HEK293 (cell line): ENCODE measurements around the gene CHORDC1.

Experiments
- ZNF350 ChIP-seq: fragments of 450-650 bp; formaldehyde crosslinking; IDR thresholded peaks from 2 replicates; pipeline ENCODE4 v1.5.0; 2017; ENCODE audit warnings: missing biosample characterization, mild to moderate bottlenecking, missing genetic modification characterization
- ZNF792 ChIP-seq: fragments of 450-650 bp; formaldehyde crosslinking; IDR thresholded peaks from 2 replicates; pipeline ENCODE4 v1.5.1; 2016; ENCODE audit warnings: missing biosample characterization, missing genetic modification characterization
- TF ChIP-seq, protein P1 (sequence below): fragments of 450-650 bp; formaldehyde crosslinking; IDR thresholded peaks from 2 replicates; pipeline ENCODE4 v1.5.1; 2016; ENCODE audit warnings: missing biosample characterization, missing genetic modification characterization

DNA sequence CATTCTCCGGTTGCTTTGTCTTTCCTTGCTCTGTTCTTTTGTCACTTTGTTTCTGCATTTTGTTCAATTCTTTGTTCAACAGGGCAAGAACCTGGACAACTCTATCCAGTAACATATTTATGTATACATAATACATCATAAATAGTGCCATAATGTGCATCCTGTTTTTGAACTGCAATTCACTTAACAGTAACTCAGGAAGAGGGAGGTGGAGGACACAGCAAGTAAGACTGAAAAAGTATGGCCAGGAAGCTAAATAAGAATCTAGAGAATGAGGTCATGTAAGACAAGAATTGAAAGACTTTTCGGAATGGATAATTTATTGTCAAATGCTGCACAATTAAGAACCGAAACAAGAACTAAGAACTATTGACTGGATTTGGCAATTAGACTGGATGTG, 29.2 kb upstream of the CHORDC1 start:
- TF ChIP-seq, protein P1, sequence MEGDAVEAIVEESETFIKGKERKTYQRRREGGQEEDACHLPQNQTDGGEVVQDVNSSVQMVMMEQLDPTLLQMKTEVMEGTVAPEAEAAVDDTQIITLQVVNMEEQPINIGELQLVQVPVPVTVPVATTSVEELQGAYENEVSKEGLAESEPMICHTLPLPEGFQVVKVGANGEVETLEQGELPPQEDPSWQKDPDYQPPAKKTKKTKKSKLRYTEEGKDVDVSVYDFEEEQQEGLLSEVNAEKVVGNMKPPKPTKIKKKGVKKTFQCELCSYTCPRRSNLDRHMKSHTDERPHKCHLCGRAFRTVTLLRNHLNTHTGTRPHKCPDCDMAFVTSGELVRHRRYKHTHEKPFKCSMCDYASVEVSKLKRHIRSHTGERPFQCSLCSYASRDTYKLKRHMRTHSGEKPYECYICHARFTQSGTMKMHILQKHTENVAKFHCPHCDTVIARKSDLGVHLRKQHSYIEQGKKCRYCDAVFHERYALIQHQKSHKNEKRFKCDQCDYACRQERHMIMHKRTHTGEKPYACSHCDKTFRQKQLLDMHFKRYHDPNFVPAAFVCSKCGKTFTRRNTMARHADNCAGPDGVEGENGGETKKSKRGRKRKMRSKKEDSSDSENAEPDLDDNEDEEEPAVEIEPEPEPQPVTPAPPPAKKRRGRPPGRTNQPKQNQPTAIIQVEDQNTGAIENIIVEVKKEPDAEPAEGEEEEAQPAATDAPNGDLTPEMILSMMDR (tag by site-specific recombination) = no peak
- TF ChIP-seq ZNF792 (no peak), ZNF350 (tag by site-specific recombination) (no peak)
